ENCODE measurements around the gene VWC2.

GRCh38 chr7:49767719-49768118 lies 5.7 kb upstream of the VWC2 start:
- TF ChIP-seq POLR2A (IDR thresholded peaks at IDR 0.05) (no peak), CTCF (IDR thresholded peaks at IDR 0.05) (no peak)

All from ovary (tissue), 3 donors.